Duodenal mucosa (tissue), 2 donors: ENCODE data around the gene TGFB2.
A peak's percentile ranks its signal among the peaks of the same experiment; 100 is the strongest.

Experiments
- H3K27ac ChIP-seq: one replicate; pipeline ENCODE4 v1.7.0; 2013; ENCODE audit warnings: low read depth, low read length
- H3K27me3 ChIP-seq, 2 donors: one replicate each; pipeline ENCODE4 v1.7.0; 2013; ENCODE audit warnings: low read length in 2 of 2, control low read depth in 1 of 2; ENCODE audit not compliant: insufficient read depth in 2 of 2, control insufficient read depth in 1 of 2
- H3K36me3 ChIP-seq, 2 donors: one replicate each; pipeline ENCODE4 v1.7.0; 2013; ENCODE audit warnings: low read length in 2 of 2, control low read depth in 1 of 2; ENCODE audit not compliant: insufficient read depth in 2 of 2, control insufficient read depth in 1 of 2
- H3K4me1 ChIP-seq, 2 donors: one replicate each; pipeline ENCODE4 v1.7.0; 2013; ENCODE audit warnings: low read length in 2 of 2, control low read depth in 1 of 2; ENCODE audit not compliant: insufficient read depth in 2 of 2, control insufficient read depth in 1 of 2
- H3K4me3 ChIP-seq, 2 donors: one replicate each; pipeline ENCODE4 v1.7.0; 2013; ENCODE audit warnings: low read length in 2 of 2, low read depth in 1 of 2
- H3K9ac ChIP-seq, 2 donors: one replicate each; pipeline ENCODE4 v1.7.0; 2013; ENCODE audit warnings: low read length in 2 of 2, low read depth in 1 of 2
- H3K9me3 ChIP-seq, 2 donors: one replicate each; pipeline ENCODE4 v1.7.0; 2013; ENCODE audit warnings: low read length in 2 of 2, control low read depth in 1 of 2; ENCODE audit not compliant: control insufficient read depth in 1 of 2

Gene TGFB2

GRCh38 chr1:218479436-218480115 is 134.4 kb downstream of the TGFB2 start:
- H3K4me3 ChIP-seq, result no peak overlapping the region
- H3K9ac ChIP-seq, result no peak overlapping the region
- no peaks in the 10 kb centered on the region for H3K36me3 ChIP-seq
- H3K9me3 ChIP-seq, result no peaks in the 10 kb centered on the region
- H3K4me1 ChIP-seq, result peaks cover 0 to 17% of the 10 kb centered on the region in 2 donors
- H3K27ac ChIP-seq, result peak overlapping the region; percentile 30
- no peaks in the 10 kb centered on the region for H3K27me3 ChIP-seq

DNA sequence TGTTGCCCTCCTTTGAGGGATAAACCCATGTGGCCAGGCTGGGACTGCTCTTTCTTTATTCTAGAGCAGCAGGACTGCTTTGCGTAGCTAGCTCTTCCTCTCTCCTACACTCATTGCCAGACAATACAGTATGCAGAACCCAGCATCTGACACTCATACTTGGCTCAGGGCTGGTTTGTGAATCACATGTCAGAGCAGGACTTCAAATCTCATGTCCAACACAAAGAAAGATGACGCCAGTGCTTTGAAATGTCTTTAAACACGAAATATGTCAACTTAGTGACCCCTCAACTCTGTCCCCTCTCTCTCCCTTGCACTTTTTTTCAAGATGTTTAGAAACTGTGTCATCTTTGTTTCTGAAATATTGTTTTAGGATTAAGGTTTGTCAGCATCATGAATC is 135.0 kb downstream of the TGFB2 start:
- Histone ChIP-seq H3K27ac (peak overlapping the region; percentile 30), H3K9ac (no peak overlapping the region), H3K4me3 (no peak overlapping the region), H3K36me3 (no peaks in the 10 kb centered on the region), H3K27me3 (no peaks in the 10 kb centered on the region), H3K9me3 (no peaks in the 10 kb centered on the region), H3K4me1 (peaks cover 0 to 17% of the 10 kb centered on the region in 2 donors)

DNA sequence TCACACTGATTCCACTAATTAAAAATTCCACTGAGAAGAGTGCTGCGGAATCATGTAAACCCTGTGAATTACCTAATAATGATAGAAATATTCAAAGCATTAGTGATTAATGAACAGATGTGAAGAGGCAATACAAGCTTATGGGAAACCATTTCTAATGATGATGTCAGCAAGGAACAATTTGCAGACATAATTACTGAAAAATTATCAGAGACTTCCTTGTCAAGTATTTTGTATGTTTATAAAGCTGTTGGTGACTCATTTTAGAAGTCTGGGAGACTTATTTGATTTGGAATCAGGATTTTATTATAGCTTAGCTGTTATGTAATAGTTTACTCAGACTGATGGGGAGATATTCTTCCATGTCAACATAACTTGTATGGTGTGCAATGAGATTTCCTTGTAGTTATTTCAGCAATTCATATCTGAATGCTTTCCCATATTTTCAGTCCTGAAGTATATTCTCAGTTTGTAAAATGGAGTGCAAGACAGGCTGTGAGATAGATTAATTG is 135.5 kb downstream of the TGFB2 start:
- Histone ChIP-seq H3K9me3 (no peaks in the 10 kb centered on the region), H3K36me3 (no peaks in the 10 kb centered on the region), H3K4me3 (no peak overlapping the region), H3K27ac (no peak overlapping the region), H3K9ac (no peak overlapping the region), H3K27me3 (no peaks in the 10 kb centered on the region), H3K4me1 (peaks cover 0 to 17% of the 10 kb centered on the region in 2 donors)

GRCh38 chr1:218481116-218481775 is 136.1 kb downstream of the TGFB2 start:
- Histone ChIP-seq H3K4me1 (peaks cover 0 to 17% of the 10 kb centered on the region in 2 donors), H3K36me3 (no peaks in the 10 kb centered on the region), H3K9me3 (no peaks in the 10 kb centered on the region), H3K4me3 (no peak overlapping the region), H3K27me3 (no peaks in the 10 kb centered on the region), H3K27ac (no peak overlapping the region), H3K9ac (no peak overlapping the region)

DNA sequence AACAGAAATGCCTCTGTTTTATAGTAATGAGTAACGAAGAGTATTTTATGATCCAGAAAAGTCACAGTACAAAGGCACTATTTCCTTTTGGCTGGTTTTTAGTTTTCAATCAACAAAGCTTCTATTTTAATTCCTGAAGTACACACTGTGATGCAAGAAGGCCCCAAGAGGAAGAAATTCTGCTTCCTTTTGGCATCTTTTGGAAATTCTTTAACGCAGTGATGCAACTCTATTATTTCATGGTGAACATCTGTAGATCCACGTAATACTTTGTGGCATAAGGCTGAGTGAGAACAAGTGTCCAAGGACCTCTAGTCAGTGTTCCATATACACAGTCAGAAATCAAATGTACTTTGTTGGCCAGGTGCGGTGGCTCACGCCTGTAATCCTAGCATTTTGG is 137.5 kb downstream of the TGFB2 start:
- no peaks in the 10 kb centered on the region for H3K36me3 ChIP-seq
- H3K27ac ChIP-seq, result no peak overlapping the region
- peaks cover 0 to 17% of the 10 kb centered on the region in 2 donors for H3K4me1 ChIP-seq
- H3K4me3 ChIP-seq, result no peak overlapping the region
- no peaks in the 10 kb centered on the region for H3K9me3 ChIP-seq
- H3K9ac ChIP-seq, result no peak overlapping the region
- H3K27me3 ChIP-seq, result no peaks in the 10 kb centered on the region

- H3K4me3 ChIP-seq, result no peak overlapping the region
- H3K9me3 ChIP-seq, result no peaks in the 10 kb centered on the region
- H3K9ac ChIP-seq, result no peak overlapping the region
- no peaks in the 10 kb centered on the region for H3K27me3 ChIP-seq
- H3K27ac ChIP-seq, result no peak overlapping the region
- H3K4me1 ChIP-seq, result peaks cover 0 to 14% of the 10 kb centered on the region in 2 donors
- H3K36me3 ChIP-seq, result no peaks in the 10 kb centered on the region
Observed at GRCh38 chr1:218485241-218485928, 140.2 kb downstream of the TGFB2 start.

GRCh38 chr1:218488531-218488930 is 143.4 kb downstream of the TGFB2 start:
- peaks cover 0 to 3% of the 10 kb centered on the region in 2 donors for H3K4me1 ChIP-seq
- no peak overlapping the region for H3K4me3 ChIP-seq
- H3K9me3 ChIP-seq, result no peaks in the 10 kb centered on the region
- H3K36me3 ChIP-seq, result no peaks in the 10 kb centered on the region
- no peaks in the 10 kb centered on the region for H3K27me3 ChIP-seq
- no peak overlapping the region for H3K9ac ChIP-seq
- H3K27ac ChIP-seq, result no peak overlapping the region

GRCh38 chr1:218488986-218489385 is 143.8 kb downstream of the TGFB2 start:
- peaks cover 0 to 3% of the 10 kb centered on the region in 2 donors for H3K4me1 ChIP-seq
- no peaks in the 10 kb centered on the region for H3K27me3 ChIP-seq
- no peaks in the 10 kb centered on the region for H3K36me3 ChIP-seq
- no peak overlapping the region for H3K9ac ChIP-seq
- H3K27ac ChIP-seq, result no peak overlapping the region
- H3K4me3 ChIP-seq, result no peak overlapping the region
- H3K9me3 ChIP-seq, result no peaks in the 10 kb centered on the region

GRCh38 chr1:218490406-218490922 is 145.3 kb downstream of the TGFB2 start:
- Histone ChIP-seq H3K27me3 (no peaks in the 10 kb centered on the region), H3K36me3 (no peaks in the 10 kb centered on the region), H3K4me1 (peaks cover 0 to 3% of the 10 kb centered on the region in 2 donors), H3K9ac (no peak overlapping the region), H3K9me3 (no peaks in the 10 kb centered on the region), H3K27ac (no peak overlapping the region), H3K4me3 (no peak overlapping the region)

DNA sequence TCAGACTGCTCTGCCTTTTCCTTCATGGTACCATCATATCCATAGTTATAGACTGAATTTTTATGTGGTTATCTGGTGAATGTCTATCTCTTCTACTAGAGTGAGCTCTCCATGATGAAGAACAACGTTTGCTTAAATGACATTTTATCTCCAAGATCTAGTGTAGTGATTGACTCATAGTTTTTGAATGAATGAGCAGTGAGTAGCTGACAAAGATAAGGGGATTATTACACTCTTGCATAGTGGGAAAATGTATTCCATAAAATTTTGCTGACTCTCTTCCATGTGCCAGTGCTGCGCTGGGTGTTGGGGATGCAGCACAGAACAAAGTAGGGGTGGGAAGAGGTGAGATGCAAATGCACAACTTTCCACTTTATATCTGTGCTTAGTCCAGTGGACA is 147.7 kb downstream of the TGFB2 start:
- no peak overlapping the region for H3K27ac ChIP-seq
- no peak overlapping the region for H3K9ac ChIP-seq
- H3K4me3 ChIP-seq, result no peak overlapping the region
- H3K9me3 ChIP-seq, result no peaks in the 10 kb centered on the region
- peaks cover 0 to 2% of the 10 kb centered on the region in 2 donors for H3K4me1 ChIP-seq
- no peaks in the 10 kb centered on the region for H3K27me3 ChIP-seq
- H3K36me3 ChIP-seq, result no peaks in the 10 kb centered on the region
